ENCODE results near the gene OR14C36.

Gene OR14C36

DNA sequence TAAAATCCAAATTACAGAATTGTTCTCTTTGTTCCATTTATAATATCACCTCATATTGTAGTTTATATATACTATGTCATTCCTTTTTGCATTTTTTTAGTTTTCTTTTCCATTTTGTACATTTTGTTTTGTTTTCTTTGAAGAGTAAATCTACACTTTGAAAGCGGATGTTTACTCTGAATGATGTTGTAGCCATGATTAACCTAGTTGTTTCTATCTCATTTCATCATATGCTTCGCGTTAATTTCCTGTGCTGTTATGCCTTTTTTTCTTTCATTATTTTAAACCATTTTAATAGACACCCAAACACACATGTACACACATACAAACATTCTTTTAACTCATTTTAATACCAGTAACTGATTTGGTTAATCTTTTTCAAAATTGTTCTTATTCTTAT lies 32.3 kb downstream of the OR14C36 start:
- no peak for DNase-seq (ENCODE audit: low read depth)
- TF ChIP-seq, protein P1, sequence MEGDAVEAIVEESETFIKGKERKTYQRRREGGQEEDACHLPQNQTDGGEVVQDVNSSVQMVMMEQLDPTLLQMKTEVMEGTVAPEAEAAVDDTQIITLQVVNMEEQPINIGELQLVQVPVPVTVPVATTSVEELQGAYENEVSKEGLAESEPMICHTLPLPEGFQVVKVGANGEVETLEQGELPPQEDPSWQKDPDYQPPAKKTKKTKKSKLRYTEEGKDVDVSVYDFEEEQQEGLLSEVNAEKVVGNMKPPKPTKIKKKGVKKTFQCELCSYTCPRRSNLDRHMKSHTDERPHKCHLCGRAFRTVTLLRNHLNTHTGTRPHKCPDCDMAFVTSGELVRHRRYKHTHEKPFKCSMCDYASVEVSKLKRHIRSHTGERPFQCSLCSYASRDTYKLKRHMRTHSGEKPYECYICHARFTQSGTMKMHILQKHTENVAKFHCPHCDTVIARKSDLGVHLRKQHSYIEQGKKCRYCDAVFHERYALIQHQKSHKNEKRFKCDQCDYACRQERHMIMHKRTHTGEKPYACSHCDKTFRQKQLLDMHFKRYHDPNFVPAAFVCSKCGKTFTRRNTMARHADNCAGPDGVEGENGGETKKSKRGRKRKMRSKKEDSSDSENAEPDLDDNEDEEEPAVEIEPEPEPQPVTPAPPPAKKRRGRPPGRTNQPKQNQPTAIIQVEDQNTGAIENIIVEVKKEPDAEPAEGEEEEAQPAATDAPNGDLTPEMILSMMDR (IDR thresholded peaks at IDR 0.05; ENCODE audit: control insufficient read depth, extremely low read depth, insufficient read depth): no peak
- H3K4me3 ChIP-seq (ENCODE audit: low read depth, low read length): no peak overlapping the region

DNA sequence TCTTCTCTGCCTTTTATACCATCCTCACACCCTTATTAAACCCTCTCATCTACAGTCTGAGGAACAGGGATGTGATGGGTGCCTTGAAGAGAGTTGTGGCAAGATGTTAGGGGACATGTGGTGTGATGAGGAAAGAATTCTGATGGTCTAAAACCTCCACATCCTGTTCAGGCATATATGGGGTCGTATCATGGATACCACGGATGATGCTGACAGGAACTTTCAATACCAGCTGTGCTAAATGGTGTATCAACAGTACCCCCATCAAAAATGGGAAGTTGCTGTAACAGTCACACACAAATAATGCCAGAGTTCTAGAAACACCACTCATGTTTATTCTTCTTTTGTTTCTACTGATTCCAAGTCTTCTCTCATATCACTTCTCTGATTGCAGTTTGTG lies 39.9 kb downstream of the OR14C36 start:
- TF ChIP-seq, protein P1 (IDR thresholded peaks at IDR 0.05; ENCODE audit: control insufficient read depth, extremely low read depth, insufficient read depth): no peak
- no peak overlapping the region for H3K4me3 ChIP-seq (ENCODE audit: low read depth, low read length)
- DNase-seq (ENCODE audit: low read depth): no peak

DNA sequence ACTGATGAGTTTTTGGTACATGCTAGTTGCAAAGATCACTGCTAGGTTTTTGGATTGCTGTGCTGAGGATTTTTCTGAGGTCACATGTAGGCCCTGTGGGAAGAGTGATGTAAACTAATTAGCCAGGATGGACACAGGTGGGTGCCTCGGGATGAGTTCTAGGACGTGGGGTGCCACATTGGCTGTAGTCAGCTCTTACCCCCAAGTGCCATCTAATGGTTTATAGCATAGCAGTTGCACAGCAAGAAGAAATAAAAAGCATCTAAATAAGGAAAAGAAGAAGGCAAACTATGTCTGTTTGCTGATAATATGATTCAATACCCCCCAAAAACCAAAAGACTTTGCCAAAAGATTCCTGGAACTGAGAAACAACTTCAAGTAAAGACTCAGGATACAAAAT lies 44.5 kb downstream of the OR14C36 start:
- no peak for DNase-seq (ENCODE audit: low read depth)
- TF ChIP-seq, protein P1 (IDR thresholded peaks at IDR 0.05; ENCODE audit: control insufficient read depth, extremely low read depth, insufficient read depth): no peak
- H3K4me3 ChIP-seq (ENCODE audit: low read depth, low read length): no peak overlapping the region

All from LNCaP clone FGC (cell line).